K562 treated with DMSO at 1 percent for 24 hours (cell line): Measurements from ENCODE around the gene NDUFA11. TPM values are rescaled to one million over a fixed set of nuclear protein-coding genes. Genes with fewer than 3 reads are reported as not detected.

Experiments used
- total RNA-seq: library from RNA; unstranded; fragments of 300-600 nt; gene quantifications from 2 replicates; pipeline ENCODE4 v1.2.3, GENCODE V29; 2022; ENCODE audit warnings: low read depth; ENCODE audit not compliant: insufficient read depth

The NDUFA11 gene
- 733 and 784 TPM in 2 replicates for total RNA-seq

GRCh38 chr19:5903624-5904351 is at the start of gene NDUFA11:
Gene NDUFA11 (minus strand): TSS chr19:5903790. CDS start chr19:5903708, 82 bp downstream.

GRCh38 chr19:5913739-5914357 is 10.3 kb upstream of the NDUFA11 start, which contains the start of gene CAPS:
Gene CAPS (plus strand): TSS chr19:5914254. CDS start chr19:5914407, 153 bp downstream.

GRCh38 chr19:5904352-5905113 is 943 bp upstream of the NDUFA11 start, which contains the start of gene VMAC:
Gene VMAC (plus strand): TSS chr19:5904872. CDS start chr19:5904891, 19 bp downstream.

GRCh38 chr19:5851302-5851701 is 52.3 kb downstream of the NDUFA11 start, which contains the start of gene FUT3:
Gene FUT3 (minus strand): TSS chr19:5851449.

Other genes with a start within 250 kb of the NDUFA11 start
- gene MICOS13, start 223.3 kb downstream of the NDUFA11 start, total RNA-seq = 48.1 and 60.4 TPM in 2 replicates
- 11.9 and 22.8 TPM in 2 replicates for gene HSD11B1L, start 222.8 kb downstream of the NDUFA11 start, total RNA-seq
- 1,403 and 1,536 TPM in 2 replicates for gene RPL36, start 213.5 kb downstream of the NDUFA11 start, total RNA-seq
- 214 and 276 TPM in 2 replicates for gene LONP1, start 183.6 kb downstream of the NDUFA11 start, total RNA-seq
- gene CATSPERD, start 183.2 kb downstream of the NDUFA11 start, total RNA-seq = not detected in 2 replicates
- gene PRR22, start 119.0 kb downstream of the NDUFA11 start, total RNA-seq = 2.2 and 2.6 TPM in 2 replicates
- 53.8 and 55.5 TPM in 2 replicates for gene DUS3L, start 112.6 kb downstream of the NDUFA11 start, total RNA-seq
- 31.8 and 37.8 TPM in 2 replicates for gene NRTN, start 98.7 kb downstream of the NDUFA11 start, total RNA-seq
- gene FUT6, start 64.1 kb downstream of the NDUFA11 start, total RNA-seq = not detected in 2 replicates
- 0.93 and 1.3 TPM in 2 replicates for gene FUT3, start 52.3 kb downstream of the NDUFA11 start, total RNA-seq
- 0.42 TPM in 1 of 2 replicates, not detected in the other for gene FUT5, start 33.2 kb downstream of the NDUFA11 start, total RNA-seq
- gene VMAC, start 1.1 kb upstream of the NDUFA11 start, total RNA-seq = 2.6 and 4.2 TPM in 2 replicates
- 5.4 and 9.2 TPM in 2 replicates for gene CAPS, start 10.5 kb upstream of the NDUFA11 start, total RNA-seq
- gene RANBP3, start 74.3 kb upstream of the NDUFA11 start, total RNA-seq = 88.3 and 89.0 TPM in 2 replicates
- 13.2 and 16.1 TPM in 2 replicates for gene RFX2, start 206.7 kb upstream of the NDUFA11 start, total RNA-seq
- not detected in 2 replicates for gene ACSBG2, start 231.9 kb upstream of the NDUFA11 start, total RNA-seq